Measurements from ENCODE around the gene OR5B2.
"Not testable (repeated sequence)": the region's sequence is repeated elsewhere in the genome, so short reads cannot be mapped to it uniquely, and the experiment has no call there.

The OR5B2 gene

DNA sequence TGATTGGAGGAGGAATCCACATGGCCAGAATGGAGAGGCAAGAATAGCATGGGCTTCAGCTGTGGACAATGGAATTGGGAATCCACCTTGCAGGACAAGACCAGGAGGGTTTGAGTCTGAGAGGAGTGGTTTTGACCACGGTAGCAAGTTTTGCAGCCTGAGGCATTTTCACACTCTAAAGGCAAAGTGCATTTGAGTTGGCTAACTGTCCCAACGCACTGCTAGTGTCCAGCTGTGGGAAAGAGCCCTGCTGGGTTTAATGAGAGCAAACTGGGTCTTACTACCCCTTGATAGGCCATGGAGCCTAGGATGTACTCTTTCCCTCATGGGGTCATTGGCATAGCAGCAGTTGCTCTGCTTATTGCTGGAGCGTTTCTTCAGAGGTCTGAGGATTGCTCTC, at the start of gene OR5B2:
OR5B2 (minus strand) TSS at position 101 of the 400 bp plus-strand sequence. CDS start 4,860 bp downstream, outside the sequence.
- no peak for DNase-seq

DNA sequence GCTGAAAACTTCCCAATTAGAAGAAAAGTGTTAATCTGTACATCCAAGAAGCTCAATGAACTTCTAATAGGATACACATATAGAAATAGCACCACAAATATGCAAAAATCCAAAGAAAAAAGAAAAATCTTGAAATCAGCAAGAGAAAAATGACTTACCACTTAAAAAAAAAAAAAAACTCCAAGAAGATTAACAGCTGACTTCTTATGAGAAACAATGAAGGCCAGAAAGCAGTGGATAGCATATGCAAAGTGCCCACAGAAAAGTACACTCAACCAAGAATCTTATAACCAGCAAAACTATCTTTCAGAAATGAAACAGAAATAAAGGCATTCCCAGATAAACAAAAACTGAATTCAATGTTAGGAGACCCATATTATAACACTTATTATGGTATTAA, 44.0 kb upstream of the OR5B2 start:
- no peak for DNase-seq

DNA sequence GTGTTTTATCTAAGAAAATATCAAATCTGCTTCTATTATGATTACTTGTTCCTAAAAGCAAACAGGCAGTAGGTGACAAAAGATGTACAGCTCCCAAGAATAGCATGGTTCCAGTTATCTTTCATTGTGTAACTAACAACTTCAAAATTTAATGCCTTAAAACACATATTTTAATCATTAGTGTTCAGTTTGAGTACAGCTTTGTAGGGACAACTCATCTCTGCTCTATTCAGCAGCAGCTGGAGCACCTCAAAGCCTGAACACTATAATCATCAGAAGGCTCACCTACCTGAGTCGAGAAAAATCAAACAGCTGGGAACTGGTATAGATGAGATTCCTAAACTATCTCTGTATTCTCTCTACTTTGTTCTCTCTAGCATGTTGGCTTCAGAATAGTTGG, 38.4 kb upstream of the OR5B2 start:
- DNase-seq = no peak

DNA sequence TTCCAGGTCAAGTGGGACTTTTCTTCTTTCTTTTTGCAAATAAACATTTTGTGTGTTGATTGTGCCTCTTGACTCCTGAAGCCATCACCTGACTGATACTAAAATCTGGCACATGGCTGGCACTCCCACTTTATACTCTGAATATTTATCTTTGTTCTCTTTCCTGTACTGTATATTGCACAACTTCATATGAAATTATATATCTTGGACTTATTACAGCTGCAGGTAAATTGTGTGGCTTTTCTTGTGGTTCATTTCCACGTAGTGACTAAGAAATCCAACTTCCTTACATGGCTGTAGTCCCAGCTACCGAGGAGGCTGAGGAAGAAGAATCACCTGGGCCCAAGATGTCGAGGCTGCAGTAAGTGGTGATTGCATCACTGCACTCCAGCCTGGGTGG, 37.8 kb upstream of the OR5B2 start:
- no peak for DNase-seq

DNA sequence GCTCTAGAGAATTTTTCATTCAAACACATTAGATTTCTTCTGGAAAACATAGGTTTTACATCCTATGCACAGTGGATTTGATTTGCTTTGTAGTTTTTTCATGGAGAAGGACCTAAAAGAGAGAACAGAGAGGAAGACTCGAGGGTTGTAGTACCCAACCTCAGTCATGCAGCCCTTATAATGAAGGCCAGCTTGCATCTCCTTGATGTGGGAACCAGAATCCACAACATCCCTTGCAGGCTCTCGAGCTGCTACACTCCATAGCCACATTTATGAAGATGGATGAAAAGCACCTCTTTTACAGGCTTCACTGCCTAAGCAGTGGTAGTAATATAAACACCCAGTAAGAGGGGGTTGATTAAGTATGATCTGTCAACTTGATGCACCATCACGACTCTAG, 23.7 kb upstream of the OR5B2 start:
- DNase-seq = no peak

DNA sequence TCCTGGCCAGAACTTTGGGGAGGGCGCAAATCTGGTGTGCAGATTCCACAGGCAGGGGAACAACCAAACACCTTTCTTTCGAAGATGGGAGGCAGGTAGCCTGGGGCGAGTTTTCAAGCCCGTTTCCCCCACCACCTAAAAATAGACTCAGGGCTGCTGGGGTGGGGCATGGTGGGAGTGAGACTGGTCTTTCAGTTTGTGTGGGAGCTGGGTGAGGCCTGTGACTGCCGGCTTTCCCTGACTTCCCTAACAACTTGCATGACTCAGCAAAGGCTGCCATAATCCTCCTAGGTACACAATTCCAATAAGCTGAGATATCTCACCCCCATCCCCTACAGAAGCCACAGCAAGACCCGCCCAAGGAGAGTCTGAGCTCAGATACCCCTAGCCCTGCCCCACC, 18.4 kb upstream of the OR5B2 start:
- DNase-seq = no peak

DNA sequence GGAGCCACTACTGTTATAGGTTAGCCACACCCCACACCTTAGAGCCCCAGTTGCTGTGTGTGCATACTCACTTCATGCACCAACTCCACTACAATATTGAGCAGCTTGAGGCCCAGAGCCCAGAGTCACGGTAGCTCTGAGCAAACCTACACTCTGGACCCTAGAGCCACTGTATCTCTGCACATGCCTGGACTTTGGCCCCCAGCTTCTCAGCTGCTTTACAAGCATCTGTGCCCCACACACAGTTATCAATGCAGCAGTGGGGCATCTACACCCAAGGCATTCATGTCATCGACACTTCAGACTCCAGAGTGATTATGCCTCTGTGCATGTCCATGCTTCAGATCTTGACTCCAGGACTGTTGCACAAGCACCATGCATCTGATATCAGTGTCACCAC, 16.4 kb upstream of the OR5B2 start:
- DNase-seq = no peak

DNA sequence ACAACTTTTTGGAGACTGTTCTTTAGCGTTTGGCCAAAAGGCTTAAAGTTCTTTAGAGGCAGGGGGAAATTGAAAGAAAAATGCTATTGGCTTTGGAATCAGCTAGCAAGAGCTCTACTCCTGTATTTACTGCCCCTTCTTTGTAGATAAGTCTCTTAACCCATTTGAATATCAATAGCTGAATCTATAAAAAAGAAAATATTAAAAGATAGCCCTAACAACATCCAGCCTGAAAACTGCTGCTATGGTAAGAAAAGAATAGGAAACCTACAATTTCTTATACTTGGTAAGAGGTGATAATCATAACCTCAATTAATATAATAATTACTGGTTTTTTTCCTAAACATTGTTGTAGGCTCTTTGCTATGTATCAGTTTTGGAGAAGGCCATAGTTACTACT, 14.2 kb upstream of the OR5B2 start, which contains the start of gene OR5B12:
OR5B12 (minus strand) TSS at position 101 of the 400 bp plus-strand sequence. CDS start 2,085 bp downstream, outside the sequence.
- no peak for DNase-seq

DNA sequence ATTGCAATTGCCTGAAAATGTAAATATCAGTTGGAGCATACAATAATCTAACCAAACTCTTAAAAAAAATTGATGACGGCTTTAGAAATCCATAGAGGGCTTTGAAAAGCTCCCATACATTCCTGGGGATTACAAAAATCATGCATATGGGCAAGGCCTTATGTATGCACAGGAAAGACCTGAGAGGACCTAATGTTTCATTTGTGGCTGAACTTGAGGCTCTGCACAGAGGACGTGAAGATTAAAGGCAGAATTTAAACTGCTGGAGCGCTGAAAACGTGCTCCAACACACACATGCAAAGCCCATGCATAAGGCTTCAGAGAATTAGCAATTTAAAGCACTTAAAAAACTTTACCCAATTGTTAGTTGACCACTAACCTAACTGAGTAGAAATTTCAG, 10.6 kb upstream of the OR5B2 start:
- no peak for DNase-seq

DNA sequence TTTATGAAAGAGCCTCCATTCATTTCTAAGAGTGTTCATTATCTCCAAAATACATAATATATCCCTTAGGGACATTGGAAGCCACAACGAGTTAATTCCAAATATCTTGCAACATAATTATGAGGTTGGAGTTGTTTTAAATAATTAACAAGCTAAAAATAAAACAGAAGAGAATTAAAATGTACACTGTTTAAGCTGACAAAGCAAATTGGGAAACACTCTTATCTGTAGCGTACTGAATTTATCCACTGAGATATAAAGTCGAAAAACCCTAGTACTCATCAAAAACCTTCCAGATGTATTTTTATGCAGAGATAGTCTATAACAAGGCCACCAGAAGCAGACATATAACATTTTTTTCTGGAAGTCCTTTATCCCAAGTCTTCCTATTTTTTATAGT, 6.3 kb upstream of the OR5B2 start:
- DNase-seq = no peak

DNA sequence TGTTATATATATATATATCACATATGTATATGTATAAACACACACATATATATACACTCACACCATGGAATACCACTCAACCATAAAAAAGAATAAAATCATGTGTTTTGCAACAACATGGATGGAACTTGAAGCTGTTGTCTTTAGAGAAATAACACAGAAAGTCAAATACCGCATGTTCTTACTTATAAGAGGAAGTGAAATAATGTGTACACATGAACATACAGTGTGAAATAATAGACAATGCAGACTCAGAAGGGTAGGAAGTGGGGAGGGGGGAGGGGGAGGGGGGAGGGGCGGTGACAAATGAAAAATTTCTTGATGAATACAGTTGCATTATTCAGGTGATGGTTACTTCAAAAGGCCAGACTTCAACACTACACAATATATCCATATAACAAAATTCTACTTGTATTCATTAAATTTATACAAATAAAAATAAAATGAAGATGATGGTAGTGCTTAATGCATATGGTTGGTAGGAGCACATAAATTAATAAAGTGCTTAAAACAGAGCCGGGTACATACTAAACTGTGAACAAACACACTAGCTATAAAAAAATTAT, 5.8 kb upstream of the OR5B2 start:
- no peak for DNase-seq

DNA sequence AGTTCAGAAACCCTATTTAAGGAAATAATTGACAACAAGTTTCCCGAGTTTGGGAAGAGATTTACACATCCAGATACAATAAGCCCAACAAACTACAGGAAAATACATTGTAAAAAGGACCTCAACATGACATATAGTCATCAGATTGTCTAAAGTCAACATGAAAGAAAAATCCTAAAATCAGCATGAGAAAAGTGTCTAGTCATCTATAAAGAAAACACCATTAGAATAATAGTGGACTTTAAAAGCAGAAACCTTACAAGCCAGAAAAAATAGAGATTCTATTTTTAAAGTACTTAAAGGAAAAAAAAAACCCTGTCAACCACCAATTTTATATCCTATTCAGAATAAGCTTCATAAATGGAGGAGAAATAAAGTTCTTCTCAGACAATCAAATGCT, 1.4 kb upstream of the OR5B2 start:
- DNase-seq = no peak

DNA sequence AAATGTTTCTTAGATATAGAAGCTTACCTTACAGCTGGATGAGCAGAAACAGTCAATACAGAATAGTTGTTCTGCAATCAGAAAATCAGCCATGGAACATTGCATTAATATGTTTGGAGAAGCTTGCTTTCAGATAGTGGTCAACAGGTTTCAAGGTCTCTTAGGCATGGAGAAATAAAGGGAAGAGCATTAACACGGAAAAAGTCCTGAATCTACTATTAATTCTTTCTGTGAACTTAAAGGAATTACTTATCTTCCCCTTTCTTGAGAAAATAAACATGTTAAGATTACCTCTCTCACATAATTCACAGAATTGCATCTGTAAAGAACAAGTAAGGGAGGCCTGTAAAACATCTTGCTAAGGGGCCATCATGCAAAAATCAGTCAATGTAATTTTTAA, 21.1 kb downstream of the OR5B2 start, which contains the start of gene OR5B3:
OR5B3 (minus strand) TSS at position 101 of the 400 bp plus-strand sequence. CDS start 3,465 bp downstream, outside the sequence.
- DNase-seq = no peak

DNA sequence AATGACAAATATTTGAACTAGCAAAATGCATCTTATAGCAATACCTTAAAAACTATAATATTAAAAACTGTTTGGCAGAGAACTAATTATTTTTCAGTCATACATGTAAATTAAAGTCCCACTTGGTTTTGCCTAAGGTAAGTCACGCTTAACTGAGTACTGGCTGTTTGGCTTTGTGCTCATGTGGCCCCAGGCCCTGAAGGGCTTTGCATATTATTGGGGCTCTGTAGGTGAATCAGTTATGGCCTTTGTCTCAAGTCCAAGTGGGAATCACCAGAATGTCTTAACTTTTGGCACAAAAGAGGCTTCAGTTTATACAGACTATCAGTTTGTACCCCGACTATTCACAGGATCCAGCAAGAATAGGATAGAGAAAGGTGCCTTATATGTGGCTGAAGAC, 28.3 kb downstream of the OR5B2 start:
- not testable (repeated sequence) for DNase-seq

DNA sequence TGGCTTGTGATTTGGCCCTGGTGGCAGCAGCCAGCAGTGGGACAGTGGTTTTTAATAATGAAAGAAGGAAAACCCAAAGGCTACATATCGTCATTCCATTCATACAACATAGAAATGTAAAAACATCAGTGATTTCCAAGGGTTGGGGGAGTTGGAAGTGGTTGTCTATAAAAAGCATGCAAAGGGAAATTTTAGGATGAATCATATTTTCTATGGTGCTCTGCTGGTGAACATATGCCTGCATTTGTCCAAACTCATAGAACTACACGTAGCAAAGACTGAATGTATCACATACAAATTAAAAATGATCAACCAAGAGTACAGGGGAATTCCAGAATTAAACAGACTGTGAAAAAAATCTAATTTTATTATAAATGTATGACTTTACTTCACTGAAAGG, 32.3 kb downstream of the OR5B2 start:
- DNase-seq = no peak

DNA sequence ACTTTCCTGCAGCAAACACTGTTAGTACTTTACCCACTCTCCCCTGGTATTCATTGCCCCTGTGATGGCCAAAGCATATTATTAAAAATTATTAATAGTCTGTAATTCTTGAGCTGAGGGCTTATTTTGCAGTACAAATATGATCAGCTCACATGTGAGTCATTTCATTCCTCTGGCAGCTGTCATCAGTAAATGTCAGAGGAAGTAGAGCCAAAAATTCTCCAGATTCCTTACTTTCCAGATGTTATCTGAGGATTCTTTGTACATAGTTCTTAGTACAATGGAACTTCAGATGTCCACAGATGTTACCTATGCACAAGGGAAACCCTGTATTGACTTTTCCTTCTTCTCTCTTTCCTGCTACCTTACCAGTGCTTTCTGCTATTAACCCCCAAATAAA, 33.7 kb downstream of the OR5B2 start:
- DNase-seq = no peak

DNA sequence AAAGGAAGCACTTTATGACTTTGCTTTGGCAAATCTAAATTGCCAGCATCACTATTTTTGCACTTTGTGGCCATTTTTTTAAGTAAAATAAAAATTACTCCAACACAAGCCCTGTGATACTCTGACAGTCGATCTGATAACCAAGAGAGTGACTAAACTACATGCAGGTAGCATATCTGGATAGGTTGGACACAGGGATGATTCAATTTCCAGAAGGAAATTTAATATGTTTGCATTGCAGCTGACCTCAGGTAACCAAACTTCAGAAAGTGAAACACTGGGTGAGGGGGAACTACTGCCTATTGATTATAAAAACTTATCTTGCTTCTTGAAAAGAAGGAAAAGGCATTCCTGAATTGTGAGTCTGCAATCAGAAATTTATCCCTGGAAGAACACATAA, 35.2 kb downstream of the OR5B2 start:
- DNase-seq = no peak

DNA sequence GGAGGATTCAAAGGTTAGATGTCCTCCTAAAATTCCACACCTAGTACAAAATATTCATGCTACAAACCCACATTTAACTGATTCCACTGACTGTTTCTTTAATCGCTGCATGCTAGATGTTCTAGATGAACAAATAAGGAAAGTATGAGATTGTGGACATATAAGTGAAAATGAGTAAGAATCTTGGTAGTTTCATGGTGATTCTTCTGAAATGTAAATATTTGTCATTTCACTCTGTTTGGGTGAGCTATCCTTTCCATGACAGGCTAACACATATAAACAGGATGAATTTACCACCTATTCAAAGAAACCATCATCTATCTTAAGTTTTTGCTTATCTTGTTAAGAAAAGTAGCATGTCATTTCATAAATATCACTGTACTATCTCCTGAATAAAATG, 36.0 kb downstream of the OR5B2 start:
- no peak for DNase-seq

DNA sequence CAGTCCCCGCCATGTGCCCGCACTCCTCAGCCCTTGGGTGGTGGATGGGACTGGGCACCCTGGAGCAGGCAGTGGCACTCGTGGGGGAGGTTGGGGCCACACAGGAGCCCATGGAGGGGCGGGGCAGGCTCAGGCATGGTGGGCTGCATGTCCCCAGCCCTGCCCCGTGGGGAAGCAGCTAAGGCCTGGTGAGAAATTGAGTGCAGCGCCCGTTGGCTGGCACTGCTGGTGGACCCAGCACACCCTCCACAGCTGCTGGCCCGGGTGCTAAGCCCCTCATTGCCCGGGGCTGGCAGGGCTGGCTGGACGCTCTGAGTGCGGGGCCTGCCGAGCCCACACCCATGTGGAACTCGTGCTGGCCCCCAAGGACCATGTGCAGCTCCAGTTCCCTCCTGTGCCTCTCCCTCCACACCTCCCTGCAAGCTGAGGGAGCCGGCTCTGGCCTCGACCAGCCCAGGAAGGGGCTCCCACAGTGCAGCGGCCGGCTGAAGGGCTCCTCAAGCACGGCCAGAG, 37.3 kb downstream of the OR5B2 start:
- DNase-seq = no peak

Data from NCI-H69 (cell line).